GM21381 (cell line): ENCODE data around the gene PCSK6.

Experiments used
- ATAC-seq: cut with Tn5 transposase; IDR thresholded peaks from one replicate; pipeline ENCODE4 v1.9.1; 2021; ENCODE audit warnings: mild to moderate bottlenecking, moderate library complexity; ENCODE audit not compliant: unreplicated experiment

The PCSK6 gene

GRCh38 chr15:101489599-101490407 lies at the start of gene PCSK6:
PCSK6 (minus strand) TSS chr15:101489707; CDS start chr15:101489670, 37 bp downstream.
- no peak for ATAC-seq

- ATAC-seq: no peak
Observed at GRCh38 chr15:101538996-101539395, 49.5 kb upstream of the PCSK6 start.

GRCh38 chr15:101538177-101538576 lies 48.7 kb upstream of the PCSK6 start:
- ATAC-seq: no peak

GRCh38 chr15:101537483-101538080 lies 48.1 kb upstream of the PCSK6 start:
- ATAC-seq: no peak

GRCh38 chr15:101536875-101537405 lies 47.4 kb upstream of the PCSK6 start:
- no peak for ATAC-seq

- no peak for ATAC-seq
Observed at GRCh38 chr15:101536166-101536874, 46.8 kb upstream of the PCSK6 start.

GRCh38 chr15:101535170-101535902 lies 45.8 kb upstream of the PCSK6 start:
- no peak for ATAC-seq

GRCh38 chr15:101534376-101534970 lies 45.0 kb upstream of the PCSK6 start:
- ATAC-seq: no peak

- no peak for ATAC-seq
Observed at GRCh38 chr15:101533371-101534140, 44.0 kb upstream of the PCSK6 start.

- no peak for ATAC-seq
Observed at GRCh38 chr15:101532865-101533264, 43.4 kb upstream of the PCSK6 start.

- ATAC-seq: no peak
Observed at GRCh38 chr15:101531170-101531569, 41.7 kb upstream of the PCSK6 start.

- ATAC-seq: no peak
Observed at GRCh38 chr15:101530224-101530958, 40.9 kb upstream of the PCSK6 start.

- ATAC-seq: no peak
Observed at GRCh38 chr15:101528917-101529299, 39.4 kb upstream of the PCSK6 start.

GRCh38 chr15:101528108-101528916 lies 38.8 kb upstream of the PCSK6 start:
- no peak for ATAC-seq

GRCh38 chr15:101526890-101527289 lies 37.4 kb upstream of the PCSK6 start:
- ATAC-seq: no peak

GRCh38 chr15:101526442-101526841 lies 36.9 kb upstream of the PCSK6 start:
- no peak for ATAC-seq

GRCh38 chr15:101526021-101526420 lies 36.5 kb upstream of the PCSK6 start:
- no peak for ATAC-seq

GRCh38 chr15:101525087-101525669 lies 35.7 kb upstream of the PCSK6 start:
- ATAC-seq: no peak
